ENCODE measurements around the gene WNK2.

Gene WNK2

DNA sequence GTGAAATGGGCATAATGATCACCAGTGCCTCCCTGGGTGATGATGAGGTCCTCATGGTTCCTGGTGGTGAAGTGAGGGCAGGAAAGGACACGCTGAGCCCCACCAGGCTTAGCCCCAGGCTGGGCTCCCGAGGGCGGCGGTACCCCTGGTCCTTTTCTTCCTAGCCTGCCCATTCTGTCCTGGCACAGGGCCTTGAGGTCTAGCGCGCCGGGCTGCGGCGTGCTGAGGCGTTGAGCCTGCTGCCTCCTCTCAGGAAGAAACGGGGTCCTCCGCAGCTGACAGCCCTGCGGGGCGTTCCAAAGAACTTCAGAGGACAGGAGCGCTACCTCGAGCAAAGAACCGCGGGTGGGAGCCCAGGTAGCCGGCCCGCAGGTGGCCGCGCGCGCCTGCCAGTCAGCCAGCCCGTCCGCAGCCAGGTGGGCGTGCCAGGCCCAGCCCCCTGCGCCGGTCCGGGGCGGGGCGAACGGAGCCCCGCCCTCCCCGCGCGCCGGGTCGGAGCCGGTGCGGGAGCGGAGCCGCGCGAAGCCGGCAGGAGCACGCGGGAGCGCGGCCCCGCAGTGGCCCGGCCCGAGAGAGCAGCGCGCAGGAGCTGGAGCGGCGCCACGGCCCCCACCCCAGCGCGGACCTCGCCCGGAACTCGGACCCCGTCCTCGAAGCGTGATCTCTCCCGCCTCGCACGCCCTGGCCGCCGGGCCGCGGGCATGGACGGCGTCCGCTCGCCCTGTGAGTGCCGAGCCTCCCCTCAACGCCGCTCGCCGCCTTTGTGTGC, at the start of gene WNK2:
WNK2 (plus strand) TSS at position 477 of the 769 bp plus-strand sequence. CDS start 791 bp downstream, outside the sequence.
- DNase-seq (ENCODE audit: low read depth), result peak; percentile 4
- TF ChIP-seq, protein P1, sequence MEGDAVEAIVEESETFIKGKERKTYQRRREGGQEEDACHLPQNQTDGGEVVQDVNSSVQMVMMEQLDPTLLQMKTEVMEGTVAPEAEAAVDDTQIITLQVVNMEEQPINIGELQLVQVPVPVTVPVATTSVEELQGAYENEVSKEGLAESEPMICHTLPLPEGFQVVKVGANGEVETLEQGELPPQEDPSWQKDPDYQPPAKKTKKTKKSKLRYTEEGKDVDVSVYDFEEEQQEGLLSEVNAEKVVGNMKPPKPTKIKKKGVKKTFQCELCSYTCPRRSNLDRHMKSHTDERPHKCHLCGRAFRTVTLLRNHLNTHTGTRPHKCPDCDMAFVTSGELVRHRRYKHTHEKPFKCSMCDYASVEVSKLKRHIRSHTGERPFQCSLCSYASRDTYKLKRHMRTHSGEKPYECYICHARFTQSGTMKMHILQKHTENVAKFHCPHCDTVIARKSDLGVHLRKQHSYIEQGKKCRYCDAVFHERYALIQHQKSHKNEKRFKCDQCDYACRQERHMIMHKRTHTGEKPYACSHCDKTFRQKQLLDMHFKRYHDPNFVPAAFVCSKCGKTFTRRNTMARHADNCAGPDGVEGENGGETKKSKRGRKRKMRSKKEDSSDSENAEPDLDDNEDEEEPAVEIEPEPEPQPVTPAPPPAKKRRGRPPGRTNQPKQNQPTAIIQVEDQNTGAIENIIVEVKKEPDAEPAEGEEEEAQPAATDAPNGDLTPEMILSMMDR (conservative IDR thresholded peaks at IDR 0.05; ENCODE audit: control insufficient read depth, insufficient read depth, low read depth, low read length), result no peak
- H3K4me3 ChIP-seq (ENCODE audit: control insufficient read depth, low read depth, low read length), result no peak within 1 kb of the TSS

DNA sequence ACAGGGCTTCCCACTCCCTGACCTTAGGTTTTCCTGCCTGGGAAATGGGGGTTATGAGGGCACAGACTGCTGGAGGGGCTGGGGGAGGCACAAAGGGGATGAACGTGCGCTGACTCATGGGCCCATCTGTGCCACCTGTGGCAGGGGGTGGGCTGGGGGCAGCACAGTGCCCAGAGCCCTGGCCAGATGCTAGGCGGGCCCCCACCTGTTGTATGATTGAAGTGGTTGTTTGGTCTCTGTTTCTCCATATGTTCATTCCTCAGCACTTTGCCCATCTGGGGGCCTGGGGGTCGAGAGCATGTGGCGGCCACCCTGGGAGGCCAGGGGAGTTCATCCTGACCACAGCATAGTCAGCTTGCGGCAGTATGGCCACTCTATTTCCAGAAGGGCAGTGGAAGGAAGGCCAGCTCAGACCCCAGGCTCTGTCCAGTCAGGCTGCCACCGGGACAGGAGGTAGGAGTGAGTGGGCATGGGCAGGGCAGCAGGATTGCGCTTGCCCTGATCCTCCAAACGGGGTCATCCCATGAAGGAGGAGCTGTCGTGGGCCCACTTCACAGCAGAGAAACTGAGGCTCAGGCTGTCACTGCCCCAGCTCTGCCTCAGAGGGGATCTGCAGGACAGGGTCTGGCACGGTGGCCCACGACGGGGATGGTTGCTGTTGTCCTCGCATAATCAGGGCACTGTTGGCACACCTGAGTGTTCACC, 49.0 kb upstream of the WNK2 start:
- TF ChIP-seq, protein P1 (conservative IDR thresholded peaks at IDR 0.05; ENCODE audit: control insufficient read depth, insufficient read depth, low read depth, low read length), result no peak
- DNase-seq (ENCODE audit: low read depth), result no peak

DNA sequence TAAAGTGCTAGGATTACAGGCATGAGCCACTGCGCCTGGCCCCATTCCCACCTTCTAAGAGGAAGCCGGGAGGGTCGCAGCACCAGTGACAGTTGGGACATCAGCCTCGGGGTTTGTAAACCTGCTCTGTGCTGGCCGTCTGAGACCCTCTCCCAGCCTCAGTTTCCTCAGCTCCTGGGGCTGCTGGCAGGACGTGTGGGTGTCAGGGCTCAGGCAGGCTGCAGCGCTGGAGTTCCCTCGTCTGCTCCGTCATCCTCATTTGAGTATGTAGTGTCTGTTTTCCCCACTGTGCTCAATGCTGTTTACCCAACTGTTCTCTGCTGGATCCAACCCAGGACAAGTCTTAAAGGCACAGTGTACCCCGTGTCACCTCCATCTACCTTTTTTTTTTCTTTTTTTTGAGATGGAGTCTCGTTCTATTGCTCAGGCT, 47.9 kb upstream of the WNK2 start:
- peak; percentile 51 for DNase-seq (ENCODE audit: low read depth)
- TF ChIP-seq, protein P1 (conservative IDR thresholded peaks at IDR 0.05; ENCODE audit: control insufficient read depth, insufficient read depth, low read depth, low read length), result no peak
- H3K4me3 ChIP-seq (ENCODE audit: control insufficient read depth, low read depth, low read length), result no peak overlapping the region

More for the DNA sequence above, 49.0 kb upstream of the WNK2 start:
- peak overlapping the region; percentile 47 for H3K4me3 ChIP-seq (ENCODE audit: control insufficient read depth, low read depth, low read length)

DNA sequence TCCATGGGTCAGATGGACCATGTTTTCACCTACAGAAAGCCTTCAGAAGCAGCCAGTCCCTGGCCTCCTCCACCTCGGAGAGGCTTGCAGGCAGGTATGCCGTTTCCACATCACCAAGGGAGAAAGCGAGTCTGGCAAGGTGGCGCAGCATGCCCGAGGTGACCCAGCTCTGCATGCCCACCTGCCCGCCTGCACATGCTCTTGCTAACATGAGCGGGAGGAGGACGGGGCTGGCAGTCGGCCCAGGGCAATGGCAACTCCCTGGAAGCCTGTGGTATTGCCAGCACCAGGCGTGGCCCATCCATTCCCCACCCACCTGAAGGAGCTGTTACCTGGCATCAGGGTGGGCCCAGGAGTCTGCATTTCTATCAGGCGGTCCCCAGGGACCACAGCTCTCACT, 46.6 kb upstream of the WNK2 start:
- DNase-seq (ENCODE audit: low read depth), result no peak
- H3K4me3 ChIP-seq (ENCODE audit: control insufficient read depth, low read depth, low read length), result no peak overlapping the region
- TF ChIP-seq, protein P1 (conservative IDR thresholded peaks at IDR 0.05; ENCODE audit: control insufficient read depth, insufficient read depth, low read depth, low read length), result no peak

DNA sequence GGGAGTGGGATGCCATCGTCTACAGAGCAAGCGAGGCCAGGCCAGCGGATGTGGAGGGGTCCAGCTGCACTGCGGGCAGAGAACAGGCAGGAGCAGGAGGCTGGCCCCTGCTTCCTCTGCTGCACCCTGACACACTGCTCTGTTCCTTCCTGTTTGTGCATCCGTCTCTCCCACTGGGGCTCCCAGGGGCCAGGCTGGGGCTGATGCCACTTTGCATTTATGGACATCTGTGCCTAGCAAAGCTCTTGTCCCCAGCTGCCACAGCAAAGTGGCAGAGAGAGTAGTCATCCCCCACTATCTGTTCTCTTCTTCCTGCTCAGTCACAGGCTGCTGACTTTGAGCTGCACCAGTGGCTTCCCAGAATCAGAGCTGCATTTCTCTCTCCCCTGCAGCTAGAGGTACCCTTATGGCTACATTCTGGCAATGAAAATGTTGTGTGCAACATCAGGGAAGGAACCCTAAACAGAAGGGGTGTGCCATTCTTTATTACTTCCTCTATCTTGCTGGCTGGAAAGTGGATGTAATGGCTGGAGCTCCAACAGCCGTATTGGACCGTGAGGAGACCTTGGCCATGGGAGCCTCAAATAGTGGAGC, 45.7 kb upstream of the WNK2 start:
- TF ChIP-seq, protein P1 (conservative IDR thresholded peaks at IDR 0.05; ENCODE audit: control insufficient read depth, insufficient read depth, low read depth, low read length), result no peak
- no peak for DNase-seq (ENCODE audit: low read depth)
- H3K4me3 ChIP-seq (ENCODE audit: control insufficient read depth, low read depth, low read length), result no peak overlapping the region

DNA sequence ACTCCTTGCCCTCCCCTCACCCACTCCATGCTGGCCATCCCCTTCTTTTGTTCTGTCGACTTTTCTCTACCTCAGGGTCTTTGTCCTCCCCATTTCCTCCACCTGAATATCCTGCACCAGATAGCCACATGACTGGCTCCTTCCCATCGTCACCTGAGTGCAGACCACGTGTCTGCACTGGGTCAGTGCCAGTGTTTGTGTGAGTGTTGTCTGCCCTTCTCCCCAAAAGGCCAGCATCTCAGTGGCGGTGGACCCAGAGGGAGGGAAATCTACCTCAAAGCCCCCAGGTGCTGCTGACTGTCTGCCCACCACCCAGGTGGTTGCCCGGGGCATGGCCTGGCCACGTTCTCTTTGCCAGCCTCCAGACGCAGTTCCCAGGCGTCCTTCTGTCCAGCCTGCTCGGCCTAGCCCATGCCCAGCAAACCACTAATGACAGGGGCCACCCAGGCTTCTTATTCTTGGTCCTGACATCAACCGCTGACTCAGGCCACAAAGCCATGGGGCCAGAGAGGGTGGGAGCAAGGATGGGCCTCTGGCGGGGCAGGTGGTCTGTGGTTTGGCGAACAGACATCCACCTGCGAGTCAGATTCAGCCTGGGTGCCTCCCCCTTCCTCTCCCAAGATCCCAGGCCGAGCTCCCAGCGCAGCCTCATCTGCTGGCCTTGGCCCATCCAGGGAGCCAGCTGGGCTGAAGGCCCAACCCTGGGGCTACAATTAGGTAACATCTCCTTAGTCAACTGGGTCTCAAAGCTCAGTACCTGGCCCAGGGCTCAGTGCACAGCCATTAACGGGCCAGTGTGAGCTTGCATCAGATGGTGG, 44.4 kb upstream of the WNK2 start:
- TF ChIP-seq, protein P1 (conservative IDR thresholded peaks at IDR 0.05; ENCODE audit: control insufficient read depth, insufficient read depth, low read depth, low read length), result no peak
- no peak overlapping the region for H3K4me3 ChIP-seq (ENCODE audit: control insufficient read depth, low read depth, low read length)
- no peak for DNase-seq (ENCODE audit: low read depth)
